ENCODE results near the gene TOP2B. TPM values are rescaled to one million over a fixed set of nuclear protein-coding genes. Genes with fewer than 3 reads are reported as not detected.

TOP2B gene
- total and polyA plus RNA-seq, 2 experiments from 2014 or later: 92.0 to 179 TPM

DNA sequence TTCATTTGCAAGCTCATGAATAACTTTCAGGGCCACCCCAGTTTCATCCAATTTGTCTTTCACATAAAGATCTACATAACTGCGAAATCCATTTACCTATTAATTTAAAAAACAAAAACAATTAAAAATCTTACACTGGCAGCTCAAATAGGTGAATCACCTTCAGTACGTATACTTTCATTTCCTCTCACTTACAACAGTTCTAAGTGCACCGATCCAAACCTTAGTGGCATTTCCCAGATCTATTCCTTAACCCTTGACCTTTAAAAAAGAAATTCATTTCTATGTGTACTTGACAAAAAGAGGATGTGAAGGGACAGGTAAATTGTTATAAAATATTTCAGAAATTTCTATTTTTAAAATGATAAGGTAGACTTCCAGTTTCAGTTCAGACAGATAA lies 30.8 kb downstream of the TOP2B start:
- Histone ChIP-seq H3K27me3 (ENCODE audit: insufficient read depth) (no peaks in the 10 kb centered on the region), H2AFZ (no peak overlapping the region), H3K27ac (ENCODE audit: low read depth) (no peak overlapping the region), H3K4me2 (peak overlapping the region; percentile 5), H3K79me2 (replicated peaks; ENCODE audit: insufficient read depth) (no peaks in the 10 kb centered on the region), H3F3A (replicated peaks; ENCODE audit: low read depth) (no peaks in the 10 kb centered on the region), H3K9me2 (ENCODE audit: insufficient read depth) (no peaks in the 10 kb centered on the region), H3K4me3 (no peak overlapping the region), H3K4me1 (ENCODE audit: insufficient read depth) (peaks cover 18% of the 10 kb centered on the region; the same call in 1 of the 2 replicates), H3K36me3 (ENCODE audit: insufficient read depth) (peaks cover 14% of the 10 kb centered on the region; the same call in 1 of the 2 replicates), H4K20me1 (replicated peaks; ENCODE audit: insufficient read depth) (no peaks in the 10 kb centered on the region)
- Mint-ChIP-seq H3K36me3 (ENCODE audit: low read depth) (peaks cover 40% of the 10 kb centered on the region; the same call in 2 of the 3 replicates), H3K27me3 (ENCODE audit: insufficient read depth, low read depth, poor library complexity) (no peaks in the 10 kb centered on the region), H3K9me3 (no peaks in the 10 kb centered on the region), H3K4me1 (peaks cover 15% of the 10 kb centered on the region), H3K4me3 (no peak overlapping the region), H3K27ac (peak overlapping the region; percentile 71; the same call in 1 of the 2 replicates)
- no peak for TF ChIP-seq ZNF114 (CRISPR knock-in tag; IDR thresholded peaks at IDR 0.05)
- no peak for TF ChIP-seq STAT1 (IDR thresholded peaks at IDR 0.05; ENCODE audit: unreplicated experiment)
- no peak for TF ChIP-seq POLR2AphosphoS5 (IDR thresholded peaks at IDR 0.05; ENCODE audit: low read depth)
- TF ChIP-seq, protein P1, sequence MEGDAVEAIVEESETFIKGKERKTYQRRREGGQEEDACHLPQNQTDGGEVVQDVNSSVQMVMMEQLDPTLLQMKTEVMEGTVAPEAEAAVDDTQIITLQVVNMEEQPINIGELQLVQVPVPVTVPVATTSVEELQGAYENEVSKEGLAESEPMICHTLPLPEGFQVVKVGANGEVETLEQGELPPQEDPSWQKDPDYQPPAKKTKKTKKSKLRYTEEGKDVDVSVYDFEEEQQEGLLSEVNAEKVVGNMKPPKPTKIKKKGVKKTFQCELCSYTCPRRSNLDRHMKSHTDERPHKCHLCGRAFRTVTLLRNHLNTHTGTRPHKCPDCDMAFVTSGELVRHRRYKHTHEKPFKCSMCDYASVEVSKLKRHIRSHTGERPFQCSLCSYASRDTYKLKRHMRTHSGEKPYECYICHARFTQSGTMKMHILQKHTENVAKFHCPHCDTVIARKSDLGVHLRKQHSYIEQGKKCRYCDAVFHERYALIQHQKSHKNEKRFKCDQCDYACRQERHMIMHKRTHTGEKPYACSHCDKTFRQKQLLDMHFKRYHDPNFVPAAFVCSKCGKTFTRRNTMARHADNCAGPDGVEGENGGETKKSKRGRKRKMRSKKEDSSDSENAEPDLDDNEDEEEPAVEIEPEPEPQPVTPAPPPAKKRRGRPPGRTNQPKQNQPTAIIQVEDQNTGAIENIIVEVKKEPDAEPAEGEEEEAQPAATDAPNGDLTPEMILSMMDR (conservative IDR thresholded peaks at IDR 0.05; ENCODE audit: low read depth in 2 of 2): no peak
- TF ChIP-seq EZH2 (IDR thresholded peaks at IDR 0.05; ENCODE audit: low read depth, unreplicated experiment): no peak
- TF ChIP-seq NANOG (IDR thresholded peaks at IDR 0.05; ENCODE audit: borderline replicate concordance): no peak
- TF ChIP-seq, protein P2, sequence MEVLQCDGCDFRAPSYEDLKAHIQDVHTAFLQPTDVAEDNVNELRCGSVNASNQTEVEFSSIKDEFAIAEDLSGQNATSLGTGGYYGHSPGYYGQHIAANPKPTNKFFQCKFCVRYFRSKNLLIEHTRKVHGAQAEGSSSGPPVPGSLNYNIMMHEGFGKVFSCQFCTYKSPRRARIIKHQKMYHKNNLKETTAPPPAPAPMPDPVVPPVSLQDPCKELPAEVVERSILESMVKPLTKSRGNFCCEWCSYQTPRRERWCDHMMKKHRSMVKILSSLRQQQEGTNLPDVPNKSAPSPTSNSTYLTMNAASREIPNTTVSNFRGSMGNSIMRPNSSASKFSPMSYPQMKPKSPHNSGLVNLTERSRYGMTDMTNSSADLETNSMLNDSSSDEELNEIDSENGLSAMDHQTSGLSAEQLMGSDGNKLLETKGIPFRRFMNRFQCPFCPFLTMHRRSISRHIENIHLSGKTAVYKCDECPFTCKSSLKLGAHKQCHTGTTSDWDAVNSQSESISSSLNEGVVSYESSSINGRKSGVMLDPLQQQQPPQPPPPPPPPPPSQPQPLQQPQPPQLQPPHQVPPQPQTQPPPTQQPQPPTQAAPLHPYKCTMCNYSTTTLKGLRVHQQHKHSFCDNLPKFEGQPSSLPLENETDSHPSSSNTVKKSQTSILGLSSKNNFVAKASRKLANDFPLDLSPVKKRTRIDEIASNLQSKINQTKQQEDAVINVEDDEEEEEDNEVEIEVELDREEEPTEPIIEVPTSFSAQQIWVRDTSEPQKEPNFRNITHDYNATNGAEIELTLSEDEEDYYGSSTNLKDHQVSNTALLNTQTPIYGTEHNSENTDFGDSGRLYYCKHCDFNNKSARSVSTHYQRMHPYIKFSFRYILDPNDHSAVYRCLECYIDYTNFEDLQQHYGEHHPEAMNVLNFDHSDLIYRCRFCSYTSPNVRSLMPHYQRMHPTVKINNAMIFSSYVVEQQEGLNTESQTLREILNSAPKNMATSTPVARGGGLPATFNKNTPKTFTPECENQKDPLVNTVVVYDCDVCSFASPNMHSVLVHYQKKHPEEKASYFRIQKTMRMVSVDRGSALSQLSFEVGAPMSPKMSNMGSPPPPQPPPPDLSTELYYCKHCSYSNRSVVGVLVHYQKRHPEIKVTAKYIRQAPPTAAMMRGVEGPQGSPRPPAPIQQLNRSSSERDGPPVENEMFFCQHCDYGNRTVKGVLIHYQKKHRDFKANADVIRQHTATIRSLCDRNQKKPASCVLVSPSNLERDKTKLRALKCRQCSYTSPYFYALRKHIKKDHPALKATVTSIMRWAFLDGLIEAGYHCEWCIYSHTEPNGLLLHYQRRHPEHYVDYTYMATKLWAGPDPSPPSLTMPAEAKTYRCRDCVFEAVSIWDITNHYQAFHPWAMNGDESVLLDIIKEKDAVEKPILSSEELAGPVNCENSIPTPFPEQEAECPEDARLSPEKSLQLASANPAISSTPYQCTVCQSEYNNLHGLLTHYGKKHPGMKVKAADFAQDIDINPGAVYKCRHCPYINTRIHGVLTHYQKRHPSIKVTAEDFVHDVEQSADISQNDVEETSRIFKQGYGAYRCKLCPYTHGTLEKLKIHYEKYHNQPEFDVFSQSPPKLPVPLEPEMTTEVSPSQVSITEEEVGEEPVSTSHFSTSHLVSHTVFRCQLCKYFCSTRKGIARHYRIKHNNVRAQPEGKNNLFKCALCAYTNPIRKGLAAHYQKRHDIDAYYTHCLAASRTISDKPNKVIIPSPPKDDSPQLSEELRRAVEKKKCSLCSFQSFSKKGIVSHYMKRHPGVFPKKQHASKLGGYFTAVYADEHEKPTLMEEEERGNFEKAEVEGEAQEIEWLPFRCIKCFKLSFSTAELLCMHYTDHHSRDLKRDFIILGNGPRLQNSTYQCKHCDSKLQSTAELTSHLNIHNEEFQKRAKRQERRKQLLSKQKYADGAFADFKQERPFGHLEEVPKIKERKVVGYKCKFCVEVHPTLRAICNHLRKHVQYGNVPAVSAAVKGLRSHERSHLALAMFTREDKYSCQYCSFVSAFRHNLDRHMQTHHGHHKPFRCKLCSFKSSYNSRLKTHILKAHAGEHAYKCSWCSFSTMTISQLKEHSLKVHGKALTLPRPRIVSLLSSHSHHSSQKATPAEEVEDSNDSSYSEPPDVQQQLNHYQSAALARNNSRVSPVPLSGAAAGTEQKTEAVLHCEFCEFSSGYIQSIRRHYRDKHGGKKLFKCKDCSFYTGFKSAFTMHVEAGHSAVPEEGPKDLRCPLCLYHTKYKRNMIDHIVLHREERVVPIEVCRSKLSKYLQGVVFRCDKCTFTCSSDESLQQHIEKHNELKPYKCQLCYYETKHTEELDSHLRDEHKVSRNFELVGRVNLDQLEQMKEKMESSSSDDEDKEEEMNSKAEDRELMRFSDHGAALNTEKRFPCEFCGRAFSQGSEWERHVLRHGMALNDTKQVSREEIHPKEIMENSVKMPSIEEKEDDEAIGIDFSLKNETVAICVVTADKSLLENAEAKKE (CRISPR knock-in tag; IDR thresholded peaks at IDR 0.05): no peak
- TF ChIP-seq JUNB (IDR thresholded peaks at IDR 0.05; ENCODE audit: unreplicated experiment): no peak
- TF ChIP-seq CREB1 (CRISPR knock-in tag; IDR thresholded peaks at IDR 0.05; ENCODE audit: low read depth): no peak
- TF ChIP-seq REST (IDR thresholded peaks at IDR 0.05; ENCODE audit: unreplicated experiment): no peak
- TF ChIP-seq ETS1 (IDR thresholded peaks at IDR 0.05): no peak
- TF ChIP-seq EZH2phosphoT487 (IDR thresholded peaks at IDR 0.05; ENCODE audit: unreplicated experiment): no peak
- TF ChIP-seq ZNF331 (CRISPR knock-in tag; IDR thresholded peaks at IDR 0.05; ENCODE audit: low read depth): no peak
- DNase-seq (ENCODE audit: low spot score): no peak
- no peak for ATAC-seq

All from GM23338 (cell line).